Measurements from ENCODE around the gene MYBPH.

MYBPH gene

GRCh38 chr1:203188686-203189232 is 13.1 kb upstream of the MYBPH start:
- H3K27ac ChIP-seq, result no peak overlapping the region
- TF ChIP-seq ZFX (IDR thresholded peaks at IDR 0.05; ENCODE audit: borderline replicate concordance) (no peak), CTCF (IDR thresholded peaks at IDR 0.05) (no peak)

- no peak overlapping the region for H3K27ac ChIP-seq
- TF ChIP-seq ZFX (IDR thresholded peaks at IDR 0.05; ENCODE audit: borderline replicate concordance), result no peak
Observed at GRCh38 chr1:203187689-203188264, 12.2 kb upstream of the MYBPH start.

- H3K27ac ChIP-seq, result no peak overlapping the region
- no peak for TF ChIP-seq CTCF (IDR thresholded peaks at IDR 0.05)
- no peak for TF ChIP-seq ZFX (IDR thresholded peaks at IDR 0.05; ENCODE audit: borderline replicate concordance)
Observed at GRCh38 chr1:203187304-203187685, 11.7 kb upstream of the MYBPH start.

- H3K27ac ChIP-seq, result no peak within 1 kb of the TSS
- TF ChIP-seq CTCF (IDR thresholded peaks at IDR 0.05) (no peak), ZFX (IDR thresholded peaks at IDR 0.05; ENCODE audit: borderline replicate concordance) (no peak)
Observed at GRCh38 chr1:203186446-203187303, 11.0 kb upstream of the MYBPH start, which contains the start of gene CHI3L1. Gene CHI3L1 (minus strand): TSS chr1:203186704. CDS start chr1:203186623, 81 bp downstream.

GRCh38 chr1:203186091-203186445 is 10.4 kb upstream of the MYBPH start:
- H3K27ac ChIP-seq, result no peak overlapping the region
- no peak for TF ChIP-seq CTCF (IDR thresholded peaks at IDR 0.05)
- TF ChIP-seq ZFX (IDR thresholded peaks at IDR 0.05; ENCODE audit: borderline replicate concordance), result no peak

- no peak for TF ChIP-seq ZFX (IDR thresholded peaks at IDR 0.05; ENCODE audit: borderline replicate concordance)
- no peak for TF ChIP-seq CTCF (IDR thresholded peaks at IDR 0.05)
- no peak overlapping the region for H3K27ac ChIP-seq
Observed at GRCh38 chr1:203185585-203185984, 10.0 kb upstream of the MYBPH start.

- H3K27ac ChIP-seq, result no peak overlapping the region
- TF ChIP-seq CTCF (IDR thresholded peaks at IDR 0.05), result no peak
- no peak for TF ChIP-seq ZFX (IDR thresholded peaks at IDR 0.05; ENCODE audit: borderline replicate concordance)
Observed at GRCh38 chr1:203185061-203185461, 9.4 kb upstream of the MYBPH start.
